A549 (cell line): Measurements from ENCODE around the gene GNB1L.

Experiments
- EP300 ChIP-seq, 2 experiments: fragments of >200 bp; sonication (Bioruptor Twin); formaldehyde crosslinking; IDR thresholded peaks; 2 replicates in 1 of 2; 3 replicates in 1 of 2; pipeline ENCODE4 v1.6.1; 2016 to 2017
- JUN ChIP-seq, 2 experiments: fragments of >200 bp; sonication (Bioruptor Twin); formaldehyde crosslinking; IDR thresholded peaks; 2 replicates in 1 of 2; 3 replicates in 1 of 2; pipeline ENCODE4 v1.6.1; 2016 to 2017
- NFE2L2 ChIP-seq: fragments of 150-350 bp; conservative IDR thresholded peaks from 2 replicates; pipeline ENCODE4 v1.6.1; 2014; ENCODE audit warnings: low read length
- NR3C1 ChIP-seq: fragments of >200 bp; sonication (Bioruptor Twin); formaldehyde crosslinking; IDR thresholded peaks from 3 replicates; pipeline ENCODE4 v1.6.1; 2017
- POLR2A ChIP-seq: IDR thresholded peaks from 2 replicates; pipeline ENCODE4 v1.6.1; 2012; ENCODE audit warnings: mild to moderate bottlenecking, low read length
- RNF2 ChIP-seq: fragments of 200-600 bp; sonication (generic); IDR thresholded peaks from 2 replicates; pipeline ENCODE4 v1.6.1; 2016; ENCODE audit warnings: low read depth, mild to moderate bottlenecking, antibody characterized with exemption, moderate library complexity, borderline replicate concordance
- TF ChIP-seq, protein P1 (sequence below): fragments of >200 bp; sonication (Bioruptor Twin); formaldehyde crosslinking; IDR thresholded peaks from 3 replicates; pipeline ENCODE4 v1.5.1; 2016
- TF ChIP-seq, protein P2 (sequence below): IDR thresholded peaks from 2 replicates; pipeline ENCODE4 v1.6.1; 2012; ENCODE audit warnings: low read depth, borderline replicate concordance
- TF ChIP-seq, protein P3 (sequence below): fragments of 150-350 bp; IDR thresholded peaks from 2 replicates; pipeline ENCODE4 v1.6.1; 2014; ENCODE audit warnings: low read depth, mild to moderate bottlenecking, low read length
- TF ChIP-seq, protein P4 (sequence below): fragments of >200 bp; sonication (Bioruptor Twin); formaldehyde crosslinking; IDR thresholded peaks from 3 replicates; pipeline ENCODE4 v1.6.1; 2016

DNA sequence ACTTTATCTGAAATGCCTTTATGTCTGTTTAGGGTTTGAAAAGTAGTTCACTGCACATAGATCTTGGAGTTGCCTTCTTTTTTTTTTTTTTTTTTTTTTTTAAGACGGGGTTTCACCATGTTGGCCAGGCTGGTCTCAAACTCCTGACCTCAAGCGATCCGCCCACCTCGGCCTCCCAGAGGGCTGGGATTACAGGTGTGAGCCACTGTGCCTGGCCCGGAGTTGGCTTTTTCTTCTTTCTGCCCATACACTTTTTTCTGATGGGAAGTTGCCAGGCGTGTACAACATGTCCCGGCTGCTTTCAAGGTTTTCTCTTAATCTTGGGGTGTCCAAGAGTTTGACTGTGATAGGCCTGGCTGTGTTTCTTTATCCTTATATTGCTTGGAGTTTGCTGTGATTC, 12.9 kb upstream of the GNB1L start:
- TF ChIP-seq, protein P1, sequence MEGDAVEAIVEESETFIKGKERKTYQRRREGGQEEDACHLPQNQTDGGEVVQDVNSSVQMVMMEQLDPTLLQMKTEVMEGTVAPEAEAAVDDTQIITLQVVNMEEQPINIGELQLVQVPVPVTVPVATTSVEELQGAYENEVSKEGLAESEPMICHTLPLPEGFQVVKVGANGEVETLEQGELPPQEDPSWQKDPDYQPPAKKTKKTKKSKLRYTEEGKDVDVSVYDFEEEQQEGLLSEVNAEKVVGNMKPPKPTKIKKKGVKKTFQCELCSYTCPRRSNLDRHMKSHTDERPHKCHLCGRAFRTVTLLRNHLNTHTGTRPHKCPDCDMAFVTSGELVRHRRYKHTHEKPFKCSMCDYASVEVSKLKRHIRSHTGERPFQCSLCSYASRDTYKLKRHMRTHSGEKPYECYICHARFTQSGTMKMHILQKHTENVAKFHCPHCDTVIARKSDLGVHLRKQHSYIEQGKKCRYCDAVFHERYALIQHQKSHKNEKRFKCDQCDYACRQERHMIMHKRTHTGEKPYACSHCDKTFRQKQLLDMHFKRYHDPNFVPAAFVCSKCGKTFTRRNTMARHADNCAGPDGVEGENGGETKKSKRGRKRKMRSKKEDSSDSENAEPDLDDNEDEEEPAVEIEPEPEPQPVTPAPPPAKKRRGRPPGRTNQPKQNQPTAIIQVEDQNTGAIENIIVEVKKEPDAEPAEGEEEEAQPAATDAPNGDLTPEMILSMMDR: no peak
- TF ChIP-seq POLR2A: no peak
- no peak for TF ChIP-seq NFE2L2
- no peak for TF ChIP-seq JUN (IDR thresholded peaks at IDR 0.05)
- TF ChIP-seq, protein P2, sequence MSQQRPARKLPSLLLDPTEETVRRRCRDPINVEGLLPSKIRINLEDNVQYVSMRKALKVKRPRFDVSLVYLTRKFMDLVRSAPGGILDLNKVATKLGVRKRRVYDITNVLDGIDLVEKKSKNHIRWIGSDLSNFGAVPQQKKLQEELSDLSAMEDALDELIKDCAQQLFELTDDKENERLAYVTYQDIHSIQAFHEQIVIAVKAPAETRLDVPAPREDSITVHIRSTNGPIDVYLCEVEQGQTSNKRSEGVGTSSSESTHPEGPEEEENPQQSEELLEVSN: no peak
- TF ChIP-seq EP300 (IDR thresholded peaks at IDR 0.05): no peak
- TF ChIP-seq, protein P3, sequence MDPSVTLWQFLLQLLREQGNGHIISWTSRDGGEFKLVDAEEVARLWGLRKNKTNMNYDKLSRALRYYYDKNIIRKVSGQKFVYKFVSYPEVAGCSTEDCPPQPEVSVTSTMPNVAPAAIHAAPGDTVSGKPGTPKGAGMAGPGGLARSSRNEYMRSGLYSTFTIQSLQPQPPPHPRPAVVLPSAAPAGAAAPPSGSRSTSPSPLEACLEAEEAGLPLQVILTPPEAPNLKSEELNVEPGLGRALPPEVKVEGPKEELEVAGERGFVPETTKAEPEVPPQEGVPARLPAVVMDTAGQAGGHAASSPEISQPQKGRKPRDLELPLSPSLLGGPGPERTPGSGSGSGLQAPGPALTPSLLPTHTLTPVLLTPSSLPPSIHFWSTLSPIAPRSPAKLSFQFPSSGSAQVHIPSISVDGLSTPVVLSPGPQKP: no peak
- TF ChIP-seq, protein P4, sequence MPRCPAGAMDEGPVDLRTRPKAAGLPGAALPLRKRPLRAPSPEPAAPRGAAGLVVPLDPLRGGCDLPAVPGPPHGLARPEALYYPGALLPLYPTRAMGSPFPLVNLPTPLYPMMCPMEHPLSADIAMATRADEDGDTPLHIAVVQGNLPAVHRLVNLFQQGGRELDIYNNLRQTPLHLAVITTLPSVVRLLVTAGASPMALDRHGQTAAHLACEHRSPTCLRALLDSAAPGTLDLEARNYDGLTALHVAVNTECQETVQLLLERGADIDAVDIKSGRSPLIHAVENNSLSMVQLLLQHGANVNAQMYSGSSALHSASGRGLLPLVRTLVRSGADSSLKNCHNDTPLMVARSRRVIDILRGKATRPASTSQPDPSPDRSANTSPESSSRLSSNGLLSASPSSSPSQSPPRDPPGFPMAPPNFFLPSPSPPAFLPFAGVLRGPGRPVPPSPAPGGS: no peak
- TF ChIP-seq NR3C1: no peak
- TF ChIP-seq RNF2: no peak
